Stimulated activated CD4-positive, alpha-beta T cell treated with anti-CD3 and anti-CD28 coated beads, Interleukin-4, amount 100 ng/mL, for 24 hours (primary cell): Measurements from ENCODE around the gene OR5C1.
"Not testable (repeated sequence)": the region's sequence is repeated elsewhere in the genome, so short reads cannot be mapped to it uniquely, and the experiment has no call there.

Source experiments
- DNase-seq: peaks from one replicate; pipeline ENCODE4 v3.0.0-alpha.2; 2020

The OR5C1 gene

GRCh38 chr9:122788831-122789230 lies at the start of gene OR5C1:
TSS of gene OR5C1 (plus strand) at chr9:122788933. CDS start at chr9:122788933, 0 bp downstream.
- DNase-seq = no peak

DNA sequence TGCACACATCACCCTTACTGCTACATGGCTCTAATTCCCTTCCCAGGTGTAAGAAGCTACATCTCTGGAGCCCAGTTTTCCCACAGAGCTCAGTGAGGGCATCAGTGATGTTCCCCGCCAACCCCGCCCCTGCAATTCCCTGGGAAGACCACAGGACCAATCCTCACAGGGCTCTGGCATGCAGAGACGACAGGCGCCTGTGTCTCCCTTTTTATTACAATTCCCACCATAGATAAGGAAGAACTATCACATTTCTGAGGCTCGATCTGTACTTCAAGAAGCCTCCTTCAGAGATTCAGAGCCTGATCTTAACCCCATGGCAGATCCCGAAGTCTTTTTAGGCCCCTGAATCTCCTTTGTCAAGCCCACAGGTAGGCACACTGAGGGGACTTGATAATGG lies 46.7 kb upstream of the OR5C1 start, which contains the start of gene OR1L6:
Gene OR1L6 (plus strand): TSS at position 301 of the 400 bp plus-strand sequence. CDS start 7,545 bp downstream, outside the sequence.
- DNase-seq = no peak

GRCh38 chr9:122754825-122755224 lies 33.9 kb upstream of the OR5C1 start:
- DNase-seq = no peak

DNA sequence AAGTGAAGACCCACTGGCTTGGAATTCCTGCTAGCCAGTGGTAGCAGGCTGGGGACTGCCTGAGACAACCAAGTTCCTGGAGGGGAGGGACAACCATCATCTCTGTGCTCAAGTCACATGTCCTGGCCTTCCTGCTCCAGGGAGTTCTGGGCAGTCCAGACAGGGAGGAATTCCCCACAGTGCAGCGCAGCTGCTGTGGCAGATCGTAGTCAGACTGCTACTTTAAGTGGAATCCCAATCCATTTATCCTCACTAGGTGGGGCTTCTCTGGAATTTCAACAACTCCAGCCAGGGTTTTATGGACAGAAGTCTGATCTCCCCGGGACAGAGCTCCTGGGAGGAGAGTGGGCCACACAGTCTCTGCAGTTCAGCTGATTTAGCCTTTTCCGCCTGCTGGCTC lies 20.9 kb upstream of the OR5C1 start:
- no peak for DNase-seq

DNA sequence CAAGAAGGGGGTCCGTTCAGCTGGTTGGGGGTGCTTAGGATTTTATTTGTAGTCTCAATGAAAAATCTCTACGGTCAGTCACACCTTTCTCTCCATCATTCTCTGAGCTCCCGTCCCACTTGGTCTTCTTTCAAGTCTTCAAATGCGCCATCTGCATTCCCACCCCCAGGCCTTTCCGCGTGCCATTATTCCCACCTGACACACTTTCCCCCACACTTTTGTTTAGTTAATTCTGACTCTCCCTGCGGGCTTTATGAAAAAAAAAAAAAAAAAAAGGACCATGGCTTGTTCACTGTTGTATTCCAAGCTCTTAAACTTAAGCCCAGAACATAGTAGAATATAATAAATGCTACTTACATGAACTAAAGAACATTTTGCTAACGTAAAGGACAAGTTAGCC lies 11.7 kb upstream of the OR5C1 start:
- no peak for DNase-seq

- DNase-seq = no peak
These were observed 10.7 kb upstream of the OR5C1 start for GRCh38 chr9:122777935-122778627.

GRCh38 chr9:122779181-122779580 lies 9.6 kb upstream of the OR5C1 start:
- DNase-seq = no peak

- DNase-seq = no peak
These were observed 8.7 kb upstream of the OR5C1 start for GRCh38 chr9:122780026-122780425.

DNA sequence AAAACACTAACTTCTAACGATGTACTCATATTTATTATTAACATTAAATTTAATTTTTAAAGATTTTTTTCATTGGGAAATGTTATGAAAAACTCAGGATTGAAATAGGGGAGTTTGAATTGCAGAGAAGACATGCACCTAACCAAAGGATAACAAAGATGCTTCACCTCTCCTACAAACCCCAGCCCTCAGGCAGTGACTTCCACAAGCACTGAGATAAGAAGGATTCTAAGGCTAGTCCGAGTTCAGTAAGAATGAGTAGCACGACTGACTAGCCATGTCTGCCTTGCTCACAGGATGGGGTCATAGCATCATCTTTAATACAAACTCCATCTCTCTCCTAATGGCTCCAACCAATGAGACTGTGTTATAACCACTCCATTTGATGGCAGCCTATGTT lies 7.1 kb upstream of the OR5C1 start:
- DNase-seq = no peak

- no peak for DNase-seq
These were observed 3.5 kb upstream of the OR5C1 start for GRCh38 chr9:122785269-122785668.

GRCh38 chr9:122786338-122786737 lies 2.4 kb upstream of the OR5C1 start:
- no peak for DNase-seq

GRCh38 chr9:122789256-122790046 lies 718 bp downstream of the OR5C1 start:
- no peak for DNase-seq

DNA sequence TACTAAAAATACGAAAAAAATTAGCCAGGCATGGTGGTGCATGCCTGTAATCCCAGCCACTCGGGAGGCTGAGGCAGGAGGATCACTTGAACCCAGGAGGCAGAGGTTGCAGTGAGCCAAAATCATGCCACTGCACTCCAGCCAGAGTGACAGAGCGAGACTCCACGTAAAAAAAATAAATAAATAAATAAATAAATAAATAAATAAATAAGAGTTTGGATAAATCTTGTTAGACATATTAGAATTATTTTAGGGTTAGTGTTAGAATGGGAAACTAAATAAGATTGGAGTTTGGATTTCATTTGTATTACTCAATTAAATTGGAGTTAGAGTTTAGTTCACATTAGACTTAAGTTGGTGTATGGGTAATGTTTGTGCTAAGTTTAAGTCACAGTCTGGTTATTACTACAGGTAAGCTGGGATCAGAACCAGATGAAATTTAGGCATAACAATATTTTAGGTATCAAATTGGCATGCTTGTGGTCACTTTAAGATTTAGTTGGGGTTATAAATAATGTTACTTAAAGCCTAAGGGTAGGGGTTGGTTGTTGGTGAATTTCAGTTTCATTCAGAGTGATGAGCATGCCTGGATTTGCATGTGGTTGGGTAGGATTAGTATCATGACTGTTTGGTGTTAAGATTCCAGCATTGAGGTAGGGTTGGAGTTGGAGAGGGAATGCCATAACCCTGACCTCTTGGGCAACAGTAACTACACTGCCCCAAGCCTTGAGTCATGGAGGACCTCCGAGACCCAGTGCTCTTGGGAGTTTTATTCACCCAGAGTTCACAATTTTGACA lies 3.3 kb downstream of the OR5C1 start:
- DNase-seq = no peak

- DNase-seq = no peak
These were observed 8.8 kb downstream of the OR5C1 start for GRCh38 chr9:122797316-122798063.

- no peak for DNase-seq
These were observed 11.6 kb downstream of the OR5C1 start, which contains the start of gene OR1K1 for GRCh38 chr9:122800066-122801060. TSS of gene OR1K1 (plus strand) at chr9:122800123. CDS start at chr9:122800123, 0 bp downstream.

- no peak for DNase-seq
These were observed 17.9 kb downstream of the OR5C1 start for GRCh38 chr9:122806661-122807060.

GRCh38 chr9:122807271-122807900 lies 18.7 kb downstream of the OR5C1 start:
- DNase-seq = peak; percentile 68

GRCh38 chr9:122808141-122808540 lies 19.4 kb downstream of the OR5C1 start:
- no peak for DNase-seq

GRCh38 chr9:122809261-122809660 lies 20.5 kb downstream of the OR5C1 start:
- DNase-seq = not testable (repeated sequence)

GRCh38 chr9:122810306-122810946 lies 21.7 kb downstream of the OR5C1 start:
- peak; percentile 77 for DNase-seq
